ENCODE measurements around the gene THRB.

THRB gene

DNA sequence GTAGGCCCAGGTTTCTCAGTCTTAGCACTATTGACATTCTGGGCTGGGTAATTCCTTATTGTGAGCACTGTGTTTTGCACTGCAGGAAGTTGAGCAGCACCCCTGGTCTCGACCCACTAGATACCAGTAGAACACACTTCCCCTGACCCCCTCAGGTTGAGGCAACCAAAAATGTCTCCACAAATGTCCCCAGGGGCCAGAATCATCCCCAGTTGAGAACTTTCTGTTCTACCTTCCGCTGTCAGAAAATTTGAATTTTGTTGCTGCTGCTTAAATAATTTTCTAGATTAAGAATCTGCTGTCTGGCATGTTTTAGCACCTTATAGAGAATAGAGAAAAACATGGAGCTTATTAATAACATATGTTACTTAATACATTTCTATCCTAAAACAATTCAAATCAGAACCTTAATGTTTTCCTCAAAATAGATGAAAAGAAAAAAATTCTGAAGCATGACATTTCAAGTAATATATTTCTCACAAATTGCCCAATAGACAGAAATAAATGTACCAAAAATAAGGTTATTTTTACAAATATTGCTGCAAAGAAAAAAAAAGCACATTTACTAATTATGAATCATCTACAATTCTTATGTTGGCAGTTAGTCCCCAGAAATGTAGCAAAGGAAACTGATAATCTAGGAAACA is 13.2 kb upstream of the THRB start:
- no peak for DNase-seq (ENCODE audit: extremely low read depth, low read depth)
- H3K4me3 ChIP-seq (replicated peaks; ENCODE audit: low read depth, low read length) = no peak overlapping the region
- TF ChIP-seq, protein P1, sequence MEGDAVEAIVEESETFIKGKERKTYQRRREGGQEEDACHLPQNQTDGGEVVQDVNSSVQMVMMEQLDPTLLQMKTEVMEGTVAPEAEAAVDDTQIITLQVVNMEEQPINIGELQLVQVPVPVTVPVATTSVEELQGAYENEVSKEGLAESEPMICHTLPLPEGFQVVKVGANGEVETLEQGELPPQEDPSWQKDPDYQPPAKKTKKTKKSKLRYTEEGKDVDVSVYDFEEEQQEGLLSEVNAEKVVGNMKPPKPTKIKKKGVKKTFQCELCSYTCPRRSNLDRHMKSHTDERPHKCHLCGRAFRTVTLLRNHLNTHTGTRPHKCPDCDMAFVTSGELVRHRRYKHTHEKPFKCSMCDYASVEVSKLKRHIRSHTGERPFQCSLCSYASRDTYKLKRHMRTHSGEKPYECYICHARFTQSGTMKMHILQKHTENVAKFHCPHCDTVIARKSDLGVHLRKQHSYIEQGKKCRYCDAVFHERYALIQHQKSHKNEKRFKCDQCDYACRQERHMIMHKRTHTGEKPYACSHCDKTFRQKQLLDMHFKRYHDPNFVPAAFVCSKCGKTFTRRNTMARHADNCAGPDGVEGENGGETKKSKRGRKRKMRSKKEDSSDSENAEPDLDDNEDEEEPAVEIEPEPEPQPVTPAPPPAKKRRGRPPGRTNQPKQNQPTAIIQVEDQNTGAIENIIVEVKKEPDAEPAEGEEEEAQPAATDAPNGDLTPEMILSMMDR (IDR thresholded peaks at IDR 0.05; ENCODE audit: low read depth, low read length, missing control alignments) = no peak

DNA sequence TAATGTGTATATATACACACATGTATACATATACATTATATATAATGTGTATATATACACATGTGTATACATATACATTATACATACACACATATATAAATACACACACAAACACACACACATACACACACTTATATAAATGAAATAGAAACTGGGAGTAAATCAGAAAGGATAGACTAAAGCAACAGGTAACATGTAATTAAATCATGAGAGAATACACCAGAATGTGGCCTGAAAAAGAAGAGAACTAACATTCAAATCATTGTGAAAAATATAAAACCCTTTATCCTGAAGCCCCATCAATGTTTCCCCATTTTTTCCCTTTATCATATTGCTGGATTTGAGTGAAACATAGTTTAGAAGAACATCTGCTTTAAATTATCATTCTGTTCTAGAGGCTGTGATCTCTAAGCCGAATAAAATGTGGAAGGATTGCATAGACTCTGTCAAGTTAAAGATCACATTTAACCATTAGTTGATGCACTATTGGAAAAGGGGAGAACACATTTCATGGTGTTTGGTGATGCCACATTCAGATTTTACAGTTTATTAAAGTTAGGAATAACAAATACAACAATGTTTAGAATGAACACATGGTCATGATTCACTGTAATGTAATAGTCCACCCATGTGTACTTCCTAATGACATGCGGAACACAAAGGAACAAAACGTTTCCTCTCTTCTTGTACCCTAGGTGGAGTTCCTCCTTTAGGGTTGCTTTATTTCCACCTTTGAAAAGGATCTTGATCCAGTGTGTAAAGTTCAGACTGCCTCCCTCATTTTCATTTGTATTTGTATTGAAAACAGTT is 12.5 kb upstream of the THRB start:
- TF ChIP-seq, protein P1 (IDR thresholded peaks at IDR 0.05; ENCODE audit: low read depth, low read length, missing control alignments) = no peak
- peak; percentile 40 for DNase-seq (ENCODE audit: extremely low read depth, low read depth)
- no peak overlapping the region for H3K4me3 ChIP-seq (replicated peaks; ENCODE audit: low read depth, low read length)

DNA sequence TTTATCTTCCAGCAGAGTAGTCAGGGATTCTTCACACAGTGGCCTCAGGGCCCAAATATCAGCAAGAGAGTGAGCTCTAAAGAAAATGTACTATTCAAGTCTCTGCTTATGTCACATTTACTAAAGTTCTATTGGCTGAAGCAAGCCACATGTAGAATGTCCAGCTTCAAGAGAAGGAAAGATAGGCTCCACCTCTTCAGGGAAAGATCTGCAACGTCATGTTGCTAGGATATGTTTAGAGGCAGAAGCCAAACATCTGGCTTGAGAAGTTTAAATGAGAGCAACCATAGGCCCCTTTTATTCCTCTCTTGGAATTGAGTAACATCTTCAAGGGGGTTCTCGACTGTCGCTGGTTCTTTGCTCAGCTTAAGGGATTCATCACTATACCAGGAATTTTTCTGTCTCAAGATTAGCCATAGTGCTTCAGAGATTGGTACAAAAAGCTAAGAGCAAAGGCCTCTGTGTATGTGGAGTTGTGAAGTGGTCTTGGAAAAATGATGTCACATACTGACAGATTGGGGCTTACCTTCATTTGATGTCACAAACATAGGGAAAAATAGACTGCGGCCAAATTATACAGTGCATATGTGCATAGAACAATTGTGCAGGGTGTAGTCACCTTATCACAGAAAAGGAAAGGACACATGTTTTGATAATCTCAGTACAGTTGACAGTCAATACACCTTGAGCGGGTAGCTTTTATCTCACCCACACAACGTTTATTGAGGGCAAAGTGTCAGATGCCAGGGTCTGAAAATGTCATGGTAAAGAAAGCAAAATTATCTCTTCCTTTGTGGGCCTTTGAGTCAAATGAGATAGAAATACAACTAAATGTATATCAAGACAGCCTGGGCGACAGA is 11.3 kb upstream of the THRB start:
- peak; percentile 50 for DNase-seq (ENCODE audit: extremely low read depth, low read depth)
- TF ChIP-seq, protein P1 (IDR thresholded peaks at IDR 0.05; ENCODE audit: low read depth, low read length, missing control alignments) = no peak
- no peak overlapping the region for H3K4me3 ChIP-seq (replicated peaks; ENCODE audit: low read depth, low read length)

DNA sequence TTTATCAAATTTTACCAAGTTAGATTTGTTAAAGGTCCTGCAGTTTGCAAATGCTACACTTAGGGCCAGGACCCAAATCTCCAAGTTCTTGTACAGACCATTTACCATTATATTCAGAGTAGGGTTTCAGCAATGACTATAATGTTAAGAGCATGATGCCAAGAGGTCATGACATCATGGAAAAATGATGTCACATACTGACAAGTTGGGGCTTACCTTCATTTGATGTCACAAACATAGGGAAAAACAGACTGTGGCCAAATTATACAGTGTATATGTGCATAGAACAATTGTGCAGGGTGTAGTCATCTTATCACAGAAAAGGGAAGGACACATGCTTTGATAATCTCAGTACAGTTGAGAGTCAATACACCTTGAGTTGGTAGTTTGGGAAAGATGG is 10.1 kb upstream of the THRB start:
- DNase-seq (ENCODE audit: extremely low read depth, low read depth) = no peak

DNA sequence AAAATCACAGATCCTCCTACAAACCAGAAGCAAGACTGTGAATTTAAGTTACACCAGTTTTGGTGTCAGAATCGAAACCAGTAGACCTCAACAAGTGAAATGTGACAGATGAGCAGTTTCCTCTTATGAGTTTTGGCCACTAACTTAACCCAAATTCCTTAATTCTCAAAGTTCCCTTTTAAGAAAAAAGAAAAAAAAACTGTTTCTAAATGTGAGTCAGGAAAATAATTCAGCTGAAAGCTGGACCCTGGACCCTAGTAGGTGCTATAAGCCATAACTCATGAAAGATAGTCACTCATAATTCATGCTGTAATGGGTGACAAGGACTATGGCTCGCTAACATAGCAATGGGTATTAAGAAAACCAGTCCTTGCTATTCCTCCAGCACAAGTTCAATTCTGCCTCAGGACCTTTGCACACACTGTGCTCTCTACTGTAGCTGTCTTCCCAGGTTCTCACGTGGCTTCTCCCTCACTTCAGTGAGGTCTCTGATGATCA is 9.0 kb upstream of the THRB start:
- no peak for DNase-seq (ENCODE audit: extremely low read depth, low read depth)
- TF ChIP-seq, protein P1 (IDR thresholded peaks at IDR 0.05; ENCODE audit: low read depth, low read length, missing control alignments) = no peak
- H3K4me3 ChIP-seq (replicated peaks; ENCODE audit: low read depth, low read length) = no peak overlapping the region

More for the DNA sequence above, 10.1 kb upstream of the THRB start:
- H3K4me3 ChIP-seq (replicated peaks; ENCODE audit: low read depth, low read length) = no peak overlapping the region
- TF ChIP-seq, protein P1 (IDR thresholded peaks at IDR 0.05; ENCODE audit: low read depth, low read length, missing control alignments) = no peak

DNA sequence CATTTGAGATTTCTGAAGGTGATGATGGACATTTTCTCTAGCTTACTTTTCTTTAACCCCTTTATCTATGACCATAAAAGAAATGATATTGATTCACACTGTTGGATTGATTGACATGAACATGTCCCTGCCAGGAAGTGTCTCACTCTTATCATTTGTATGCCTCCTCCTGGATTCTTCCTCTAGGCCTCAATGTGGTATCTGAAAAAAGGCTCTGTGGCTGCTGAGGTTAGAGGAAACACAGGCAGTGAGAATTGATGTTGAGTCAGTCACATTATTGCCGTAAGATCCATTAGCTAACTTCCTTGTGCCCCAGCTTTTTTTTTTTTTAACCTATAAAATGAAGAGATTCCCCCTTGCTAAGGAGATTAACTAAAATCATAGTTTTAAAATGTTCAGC is 8.0 kb upstream of the THRB start:
- TF ChIP-seq, protein P1 (IDR thresholded peaks at IDR 0.05; ENCODE audit: low read depth, low read length, missing control alignments) = no peak
- no peak for DNase-seq (ENCODE audit: extremely low read depth, low read depth)
- no peak overlapping the region for H3K4me3 ChIP-seq (replicated peaks; ENCODE audit: low read depth, low read length)
